NCI-H524 (cell line): Measurements from ENCODE around the gene SIVA1.
A peak's percentile ranks its signal among the peaks of the same experiment; 100 is the strongest.

Experiments
- DNase-seq, 2 experiments: peaks; one replicate each; lab custom pipeline; 2025; lab: John Stamatoyannopoulos, UW

Gene SIVA1

GRCh38 chr14:104752735-104753527 lies at the start of gene SIVA1:
Gene SIVA1 (plus strand): TSS chr14:104753147. CDS start chr14:104753202, 55 bp downstream.
- DNase-seq = peak; percentile 100

- DNase-seq = no peak
Observed at GRCh38 chr14:104703269-104703668, 49.7 kb upstream of the SIVA1 start.

- no peak for DNase-seq
Observed at GRCh38 chr14:104704252-104704651, 48.7 kb upstream of the SIVA1 start.

- DNase-seq = no peak
Observed at GRCh38 chr14:104705340-104706047, 47.5 kb upstream of the SIVA1 start.

- DNase-seq = no peak
Observed at GRCh38 chr14:104706733-104707607, 46.0 kb upstream of the SIVA1 start.

GRCh38 chr14:104707608-104708595 lies 45.0 kb upstream of the SIVA1 start:
- DNase-seq = no peak

- peak in 1 of 2 experiments; percentile 66 for DNase-seq
Observed at GRCh38 chr14:104708606-104709268, 44.2 kb upstream of the SIVA1 start.

GRCh38 chr14:104709387-104710039 lies 43.4 kb upstream of the SIVA1 start:
- no peak for DNase-seq

GRCh38 chr14:104710071-104710735 lies 42.7 kb upstream of the SIVA1 start:
- no peak for DNase-seq

- DNase-seq = no peak
Observed at GRCh38 chr14:104712881-104713734, 39.8 kb upstream of the SIVA1 start.

GRCh38 chr14:104714066-104714465 lies 38.9 kb upstream of the SIVA1 start:
- DNase-seq = no peak

- no peak for DNase-seq
Observed at GRCh38 chr14:104714681-104715080, 38.3 kb upstream of the SIVA1 start.

GRCh38 chr14:104715416-104715815 lies 37.5 kb upstream of the SIVA1 start:
- DNase-seq = no peak

GRCh38 chr14:104715871-104716270 lies 37.1 kb upstream of the SIVA1 start:
- DNase-seq = no peak

GRCh38 chr14:104717137-104717536 lies 35.8 kb upstream of the SIVA1 start:
- no peak for DNase-seq

GRCh38 chr14:104717646-104718045 lies 35.3 kb upstream of the SIVA1 start:
- no peak for DNase-seq

- DNase-seq = no peak
Observed at GRCh38 chr14:104718147-104718546, 34.8 kb upstream of the SIVA1 start.

GRCh38 chr14:104718871-104719270 lies 34.1 kb upstream of the SIVA1 start:
- no peak for DNase-seq

- DNase-seq = no peak
Observed at GRCh38 chr14:104719343-104719742, 33.6 kb upstream of the SIVA1 start.
